Activated CD8-positive, alpha-beta memory T cell treated with anti-CD3 and anti-CD28 coated beads for 36 hours (primary cell): Measurements from ENCODE around the gene EIF4G2. TPM values are rescaled to one million over a fixed set of nuclear protein-coding genes. Genes with fewer than 3 reads are reported as not detected.

Source experiments
- CTCF ChIA-PET: fragments of 350-600 bp; sonication (Branson Sonifier 250); formaldehyde crosslinking; loops from one replicate; lab custom pipeline; 2021; ENCODE audit warnings: antibody characterized with exemption; lab: Charles Lee
- POLR2A ChIA-PET: fragments of 350-600 bp; sonication (Branson Sonifier 250); formaldehyde crosslinking; loops from one replicate; lab custom pipeline; 2021; ENCODE audit warnings: antibody characterized with exemption; lab: Charles Lee
- total RNA-seq, 2 experiments: library from RNA; stranded (reverse); gene quantifications; one replicate each; pipeline ENCODE4 v1.2.3, GENCODE V29; 2021

Gene EIF4G2
- total RNA-seq, 2 experiments from 2014 or later: 1,451 to 1,459 TPM

GRCh38 chr11:10752061-10752460 is 56.7 kb downstream of the EIF4G2 start:
- ChIA-PET CTCF (interaction anchor here (1.1 kb wide), 1 partner anchor 49 kb away, joined by 3 read pairs; no protein-coding TSS in a partner anchor), POLR2A (interaction anchor here (1.4 kb wide), 1 partner anchor 56 kb away, joined by 4 read pairs; no protein-coding TSS in a partner anchor)

DNA sequence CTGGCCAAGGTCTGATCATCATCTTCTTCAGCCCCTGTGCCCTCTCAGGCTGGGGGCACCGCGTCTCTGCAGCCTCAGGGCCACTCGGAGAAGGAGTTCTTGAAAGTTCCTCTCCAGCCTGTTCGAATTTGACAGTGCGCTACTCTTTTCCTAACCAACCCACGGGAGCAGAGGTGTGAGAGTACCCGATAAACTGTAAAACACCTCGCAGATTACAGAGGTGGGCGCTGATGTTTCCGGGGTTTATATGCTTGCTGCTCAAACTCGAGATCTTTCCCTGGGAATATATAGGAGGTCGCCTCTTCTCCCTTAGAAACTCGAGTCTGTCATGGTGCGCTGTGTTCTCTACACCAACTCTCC is 57.2 kb downstream of the EIF4G2 start:
- CTCF ChIA-PET: interaction anchor here (1.1 kb wide), 2 partner anchors 8 to 50 kb away, joined by 3 read pairs; no protein-coding TSS in a partner anchor
- POLR2A ChIA-PET: interaction anchor here (1.0 to 1.4 kb wide), 3 partner anchors 56 to 211 kb away, joined by 4 to 12 read pairs (median 5); partner anchors contain the start of genes EIF4G2 and RNF141

DNA sequence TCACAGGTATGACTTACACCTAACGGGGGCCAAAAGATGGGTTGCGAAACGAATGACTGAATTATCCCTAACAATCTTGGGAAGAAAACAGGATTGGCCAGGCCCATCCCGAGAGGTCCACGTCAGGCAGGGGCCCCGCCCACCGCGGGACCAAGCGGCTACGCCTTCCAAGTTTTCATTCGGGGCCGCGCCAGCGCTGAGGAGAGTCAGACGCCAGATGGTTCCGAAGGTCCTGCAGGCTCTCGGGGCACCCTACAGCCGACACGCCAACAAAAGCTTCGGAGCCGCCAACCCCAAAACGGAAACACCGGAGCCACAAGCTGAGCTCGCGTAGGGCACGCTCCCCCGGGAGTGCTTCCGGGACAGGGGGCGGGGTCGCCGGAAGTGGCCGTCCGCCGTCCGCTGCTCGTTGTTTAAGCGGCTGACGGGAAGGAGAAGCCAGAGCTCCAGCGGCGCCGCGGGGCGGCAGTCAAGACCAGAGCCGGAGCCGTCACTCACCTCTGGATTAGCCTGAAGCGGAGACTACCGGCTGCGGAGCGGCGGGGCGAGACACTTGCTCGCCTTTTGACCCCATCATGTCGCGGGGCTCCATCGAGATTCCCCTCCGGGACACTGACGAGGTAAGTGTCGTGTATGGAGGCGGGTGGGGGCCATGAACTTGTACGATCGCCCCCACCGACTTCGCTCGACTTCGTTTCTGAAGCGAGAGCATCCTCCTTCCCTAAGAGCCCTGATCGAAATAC is 57.7 kb downstream of the EIF4G2 start, which contains the start of gene CTR9:
TSS of gene CTR9 (plus strand) at position 409 of the 743 bp plus-strand sequence. CDS start at position 576, 167 bp downstream.
- ChIA-PET POLR2A (interaction anchor here (1.0 to 1.4 kb wide), 3 partner anchors 57 to 210 kb away, joined by 4 to 12 read pairs (median 5); partner anchors contain the start of genes EIF4G2 and RNF141), CTCF (interaction anchor here (1.1 kb wide), 2 partner anchors 8 to 50 kb away, joined by 3 read pairs; no protein-coding TSS in a partner anchor)

GRCh38 chr11:10749476-10749875 is 59.2 kb downstream of the EIF4G2 start:
- ChIA-PET CTCF (no interaction called here), POLR2A (no interaction called here)

DNA sequence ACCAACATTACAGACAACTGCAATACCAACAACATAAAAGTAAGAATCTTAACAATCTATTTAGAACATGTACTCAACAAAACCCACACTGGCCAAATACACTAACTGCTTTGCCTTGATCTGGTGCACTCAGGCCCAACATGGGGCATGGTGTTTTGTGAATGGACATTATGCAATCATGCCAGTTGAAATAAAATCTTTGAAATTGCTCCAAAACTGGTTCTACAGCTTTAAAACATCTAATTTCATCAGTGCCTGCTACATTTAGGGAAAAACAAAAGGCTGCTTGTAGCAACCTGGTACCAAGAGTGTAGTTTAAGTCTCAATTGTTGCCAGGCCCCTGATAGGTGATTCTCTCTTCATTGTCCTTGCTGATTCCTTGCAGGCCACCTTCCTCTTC is 61.0 kb downstream of the EIF4G2 start:
- ChIA-PET CTCF (no interaction called here), POLR2A (no interaction called here)

Other genes with a start within 250 kb of the EIF4G2 start
- not detected for gene LYVE1, start 240.3 kb downstream of the EIF4G2 start, total RNA-seq
- not detected for gene IRAG1, start 115.2 kb downstream of the EIF4G2 start, total RNA-seq
- 10 to 100 TPM; 46.3 to 50.6 TPM for gene CTR9, start 57.7 kb downstream of the EIF4G2 start, total RNA-seq
- gene ZBED5, start 49.1 kb upstream of the EIF4G2 start, total RNA-seq: 10 to 100 TPM; 37.9 to 38.4 TPM